Measurements from ENCODE around the gene INPP5A. TPM values are rescaled to one million over a fixed set of nuclear protein-coding genes. Genes with fewer than 3 reads are reported as not detected.

The INPP5A gene
- total RNA-seq, 2 experiments from 2014 or later: 9.1 to 9.9 TPM

- no peak for DNase-seq
These were observed 291.8 kb downstream of the INPP5A start for GRCh38 chr10:132829403-132829802.

GRCh38 chr10:132832186-132832969 is 294.8 kb downstream of the INPP5A start:
- no peak overlapping the region for H3K27ac Mint-ChIP-seq
- peaks cover 6% of the 10 kb centered on the region for H3K27me3 Mint-ChIP-seq
- no peaks in the 10 kb centered on the region for H3K4me1 Mint-ChIP-seq
- H3K4me3 Mint-ChIP-seq: no peak overlapping the region
- no peaks in the 10 kb centered on the region for H3K36me3 Mint-ChIP-seq (ENCODE audit: low read depth)
- ChIA-PET POLR2A (no interaction called here), CTCF (interaction anchor here (0.7 kb wide), 1 partner anchor 776 kb away, joined by 5 read pairs; no protein-coding TSS in a partner anchor)
- H3K9me3 Mint-ChIP-seq: peaks cover 6% of the 10 kb centered on the region
- no peak for DNase-seq

More at GRCh38 chr10:132829403-132829802, 291.8 kb downstream of the INPP5A start:
- POLR2A ChIA-PET: no interaction called here
- H3K27ac Mint-ChIP-seq: no peak overlapping the region
- no peak overlapping the region for H3K4me3 Mint-ChIP-seq
- peaks cover 5% of the 10 kb centered on the region for H3K9me3 Mint-ChIP-seq
- CTCF ChIA-PET: no interaction called here
- peaks cover 6% of the 10 kb centered on the region for H3K27me3 Mint-ChIP-seq
- no peaks in the 10 kb centered on the region for H3K36me3 Mint-ChIP-seq (ENCODE audit: low read depth)
- H3K4me1 Mint-ChIP-seq: no peaks in the 10 kb centered on the region

Other genes with a start within 250 kb of the INPP5A start
- 10 to 100 TPM; 11.1 to 15.2 TPM for gene STK32C, start 229.8 kb upstream of the INPP5A start, total RNA-seq
- gene LRRC27, start 205.6 kb upstream of the INPP5A start, total RNA-seq: 1 to 10 TPM; 4.4 to 6.1 TPM
- gene PWWP2B, start 140.6 kb upstream of the INPP5A start, total RNA-seq: 1 to 10 TPM; 8.1 to 9.3 TPM
- gene NKX6-2, start 248.4 kb downstream of the INPP5A start, total RNA-seq: not detected

Data from activated CD4-positive, alpha-beta T cell treated with anti-CD3 and anti-CD28 coated beads, Interleukin-2, amount 10 ng/mL, durations not matched to agents 7 days and 5 days (primary cell).